Left colon (tissue), 2 donors: ENCODE measurements around the gene ZNF878. TPM values are rescaled to one million over a fixed set of nuclear protein-coding genes. Genes with fewer than 3 reads are reported as not detected.

Source experiments
- ATAC-seq: fragments of 200-7000 bp; cut with Tn5 transposase; one replicate; pipeline ENCODE4 v1.9.1; 2020; ENCODE audit warnings: mild to moderate bottlenecking, moderate library complexity
- DNase-seq, 2 donors: peaks; one replicate each; pipeline ENCODE4 v3.0.0-alpha.2; 2020
- intact Hi-C, 2 donors: fragments of 100-400 bp; cut with DNase I in 1 of 2; cut with micrococcal nuclease in 1 of 2; formaldehyde crosslinking; loops; one replicate each; pipeline versions ENCODE4 v1.11.2 to v1.14.0; 2022; cut with DNase I, micrococcal nuclease
- total RNA-seq, 2 donors: library from RNA; stranded (reverse); fragmentation: NEBNext Ultra II Directional; extraction: Animal tissue kit (Norgen Biotek cat#: 25700); gene quantifications; one replicate each; pipeline ENCODE4 v1.2.1, GENCODE V29; 2021
- donor health status: DM: no; HTN: no; CAD: no.
- donor health status: DM: yes; HTN: yes; CAD: no.

The ZNF878 gene
- total RNA-seq, 2 donors from 2014 or later: 0.45 TPM; not detected in 1

- ATAC-seq (no peak), DNase-seq (no peak)
- intact Hi-C loops: no loop called here
Measured at GRCh38 chr19:12043752-12044422, 8.9 kb downstream of the ZNF878 start.

GRCh38 chr19:12042893-12043292 lies 9.9 kb downstream of the ZNF878 start:
- intact Hi-C loops: no loop called here
- no peak for DNase-seq
- ATAC-seq: no peak

- ATAC-seq (peak; percentile 100), DNase-seq (peak; percentile 95 to 99)
- intact Hi-C loops: no loop called here
Measured at GRCh38 chr19:12035220-12036172, 17.3 kb downstream of the ZNF878 start, which contains the start of gene ZNF433. Gene ZNF433, minus strand, starts transcription at chr19:12035679. Its CDS starts 140 bp downstream, at chr19:12035539.

GRCh38 chr19:12034620-12035019 lies 18.1 kb downstream of the ZNF878 start:
- DNase-seq: no peak
- ATAC-seq: no peak
- intact Hi-C loops: no loop called here

- ATAC-seq (no peak), DNase-seq (no peak)
- intact Hi-C loops: no loop called here
Measured at GRCh38 chr19:12034198-12034597, 18.6 kb downstream of the ZNF878 start.

- no peak for ATAC-seq
- intact Hi-C loops: no loop called here
- DNase-seq: no peak
Measured at GRCh38 chr19:12015753-12016116, 37.0 kb downstream of the ZNF878 start.

GRCh38 chr19:12015015-12015752 lies 37.6 kb downstream of the ZNF878 start:
- intact Hi-C loops: no loop called here
- no peak for ATAC-seq
- DNase-seq: no peak

- intact Hi-C loops: no loop called here
- no peak for DNase-seq
- ATAC-seq: no peak
Measured at GRCh38 chr19:12000152-12000981, 52.4 kb downstream of the ZNF878 start.

- DNase-seq (no peak), ATAC-seq (no peak)
- intact Hi-C loops: loop anchor here in 1 of 2 donors (10.0 kb wide), 1 partner anchor 70 kb away; the partner anchor contains the start of gene ZNF700
Measured at GRCh38 chr19:11995174-11995573, 57.6 kb downstream of the ZNF878 start.

Other genes starting within 250 kb of the ZNF878 start
- 10 to 100 TPM; 32.6 to 40.8 TPM for gene ZNF440, start 238.7 kb downstream of the ZNF878 start, total RNA-seq
- gene ZNF439, start 204.2 kb downstream of the ZNF878 start, total RNA-seq: 10 to 100 TPM in 1 of 2 donors, 1 to 10 TPM in 1; 9.6 to 10.9 TPM
- 10 to 100 TPM; 17.3 to 26.5 TPM for gene ZNF69, start 165.2 kb downstream of the ZNF878 start, total RNA-seq
- 10 to 100 TPM; 16.4 to 20.0 TPM for gene ZNF700, start 127.9 kb downstream of the ZNF878 start, total RNA-seq
- gene ZNF763, start 87.9 kb downstream of the ZNF878 start, total RNA-seq: 1 to 10 TPM; 6.0 to 7.8 TPM
- gene ZNF433, start 17.3 kb downstream of the ZNF878 start, total RNA-seq: 1 to 10 TPM; 2.3 to 2.7 TPM
- gene ZNF844, start 11.8 kb upstream of the ZNF878 start, total RNA-seq: 10 to 100 TPM in 1 of 2 donors, 1 to 10 TPM in 1; 8.6 to 13.5 TPM
- gene ZNF20, start 87.4 kb upstream of the ZNF878 start, total RNA-seq: 1 to 10 TPM; 3.8 to 6.2 TPM
- gene ZNF625, start 103.8 kb upstream of the ZNF878 start, total RNA-seq: 1 to 10 TPM; 2.8 to 3.0 TPM
- 1 to 10 TPM; 5.6 to 6.1 TPM for gene ZNF136, start 110.1 kb upstream of the ZNF878 start, total RNA-seq
- 10 to 100 TPM; 16.1 to 18.4 TPM for gene ZNF44, start 241.9 kb upstream of the ZNF878 start, total RNA-seq